ENCODE measurements around the gene TRIM41.

The TRIM41 gene

GRCh38 chr5:181184845-181185216 lies 38.2 kb upstream of the TRIM41 start:
- TF ChIP-seq CTCF (IDR thresholded peaks at IDR 0.05) (no peak), ZFX (IDR thresholded peaks at IDR 0.05; ENCODE audit: borderline replicate concordance) (no peak)
- peak overlapping the region; percentile 88 for H3K27ac ChIP-seq

GRCh38 chr5:181185560-181185959 lies 37.5 kb upstream of the TRIM41 start:
- no peak for TF ChIP-seq ZFX (IDR thresholded peaks at IDR 0.05; ENCODE audit: borderline replicate concordance)
- TF ChIP-seq CTCF (IDR thresholded peaks at IDR 0.05): no peak
- H3K27ac ChIP-seq: peak overlapping the region; percentile 88; the same call in 1 of the 2 replicates

GRCh38 chr5:181186022-181186421 lies 37.1 kb upstream of the TRIM41 start:
- H3K27ac ChIP-seq: 0 out of 2 replicates have a peak overlapping the region, but pooled peaks have one; percentile 97
- TF ChIP-seq ZFX (IDR thresholded peaks at IDR 0.05; ENCODE audit: borderline replicate concordance) (no peak), CTCF (IDR thresholded peaks at IDR 0.05) (no peak)

GRCh38 chr5:181186986-181187499 lies 36.0 kb upstream of the TRIM41 start:
- peak overlapping the region; percentile 97 for H3K27ac ChIP-seq
- TF ChIP-seq ZFX (IDR thresholded peaks at IDR 0.05; ENCODE audit: borderline replicate concordance): no peak
- TF ChIP-seq CTCF (IDR thresholded peaks at IDR 0.05): no peak

GRCh38 chr5:181187500-181188213 lies 35.4 kb upstream of the TRIM41 start:
- H3K27ac ChIP-seq: peak overlapping the region; percentile 97
- TF ChIP-seq CTCF (IDR thresholded peaks at IDR 0.05) (peak; percentile 17), ZFX (IDR thresholded peaks at IDR 0.05; ENCODE audit: borderline replicate concordance) (no peak)

GRCh38 chr5:181188700-181189362 lies 34.2 kb upstream of the TRIM41 start:
- TF ChIP-seq ZFX (IDR thresholded peaks at IDR 0.05; ENCODE audit: borderline replicate concordance) (no peak), CTCF (IDR thresholded peaks at IDR 0.05) (0 out of 2 replicates have a peak, but pooled peaks have one; percentile 20)
- H3K27ac ChIP-seq: peak overlapping the region; percentile 97
